HepG2 (cell line): Measurements from ENCODE around the gene BAMBI. TPM values are rescaled to one million over a fixed set of nuclear protein-coding genes. Genes with fewer than 3 reads are reported as not detected.
A peak's percentile ranks its signal among the peaks of the same experiment; 100 is the strongest.

Source experiments
- CREBL2 ChIP-seq: sonication (generic); formaldehyde crosslinking; IDR thresholded peaks from 2 replicates; pipeline ENCODE4 v1.8.1; 2023; ENCODE audit warnings: missing genetic modification reagents, mild to moderate bottlenecking, borderline replicate concordance
- DDIT3 ChIP-seq: sonication (generic); formaldehyde crosslinking; IDR thresholded peaks from 2 replicates; pipeline ENCODE4 v1.4.0; 2020; ENCODE audit warnings: mild to moderate bottlenecking, missing genetic modification reagents
- ERF ChIP-seq: IDR thresholded peaks from 2 replicates; pipeline ENCODE4 v1.6.1; 2018; ENCODE audit warnings: missing biosample characterization, missing genetic modification reagents
- GATAD2A ChIP-seq: IDR thresholded peaks from 2 replicates; pipeline ENCODE4 v1.6.1; 2016
- GLI4 ChIP-seq: sonication (generic); formaldehyde crosslinking; IDR thresholded peaks from 2 replicates; pipeline ENCODE4 v1.5.1; 2020; ENCODE audit warnings: missing genetic modification reagents, mild to moderate bottlenecking, moderate library complexity, borderline replicate concordance
- GTF2F1 ChIP-seq: fragments of 150-350 bp; IDR thresholded peaks from 2 replicates; pipeline ENCODE4 v1.6.1; 2014; ENCODE audit warnings: low read length
- KLF11 ChIP-seq: IDR thresholded peaks from 2 replicates; pipeline ENCODE4 v1.6.1; 2016; ENCODE audit warnings: missing compliant biosample characterization
- MAX ChIP-seq: IDR thresholded peaks from 2 replicates; pipeline ENCODE4 v1.6.1; 2012; ENCODE audit warnings: inconsistent platforms
- NCOA5 ChIP-seq: sonication (generic); formaldehyde crosslinking; IDR thresholded peaks from 2 replicates; pipeline ENCODE4 v1.4.0; 2020; ENCODE audit warnings: missing genetic modification reagents
- PAF1 ChIP-seq: IDR thresholded peaks from 2 replicates; pipeline ENCODE4 v1.6.1; 2016; ENCODE audit warnings: missing genetic modification reagents, missing compliant biosample characterization
- PRPF4 ChIP-seq: fragments of 200-400 bp; formaldehyde crosslinking; IDR thresholded peaks from 2 replicates; pipeline ENCODE4 v1.6.1; 2016; ENCODE audit warnings: low read length, low read depth; ENCODE audit not compliant: poor library complexity, severe bottlenecking
- SNAI1 ChIP-seq: sonication (generic); formaldehyde crosslinking; IDR thresholded peaks from 2 replicates; pipeline ENCODE4 v1.5.0; 2020; ENCODE audit warnings: mild to moderate bottlenecking, missing genetic modification reagents, borderline replicate concordance
- TEAD3 ChIP-seq: optimal IDR thresholded peaks from 2 replicates; pipeline ENCODE3; 2016; ENCODE audit warnings: borderline replicate concordance
- THAP7 ChIP-seq: sonication (generic); formaldehyde crosslinking; IDR thresholded peaks from 2 replicates; pipeline ENCODE4 v1.8.1; 2023; ENCODE audit warnings: mild to moderate bottlenecking, missing genetic modification reagents
- TOPORS ChIP-seq: sonication (generic); formaldehyde crosslinking; IDR thresholded peaks from 2 replicates; pipeline ENCODE4 v1.8.0; 2023; ENCODE audit warnings: mild to moderate bottlenecking, missing genetic modification reagents
- ZNF18 ChIP-seq: sonication (generic); formaldehyde crosslinking; IDR thresholded peaks from 2 replicates; pipeline ENCODE4 v1.8.0; 2022; ENCODE audit warnings: mild to moderate bottlenecking, missing genetic modification reagents; ENCODE audit not compliant: insufficient replicate concordance
- ZNF180 ChIP-seq: sonication (generic); formaldehyde crosslinking; IDR thresholded peaks from 2 replicates; pipeline ENCODE4 v1.4.0; 2020; ENCODE audit warnings: low read depth, missing genetic modification reagents, borderline replicate concordance
- ZNF225 ChIP-seq: sonication (generic); formaldehyde crosslinking; IDR thresholded peaks from 2 replicates; pipeline ENCODE4 v1.4.0; 2020; ENCODE audit warnings: mild to moderate bottlenecking, missing genetic modification reagents
- ZNF362 ChIP-seq: sonication (generic); formaldehyde crosslinking; IDR thresholded peaks from 2 replicates; pipeline ENCODE4 v1.4.0; 2020; ENCODE audit warnings: missing genetic modification reagents, mild to moderate bottlenecking, borderline replicate concordance
- ZNF382 ChIP-seq: sonication (generic); formaldehyde crosslinking; IDR thresholded peaks from 2 replicates; pipeline ENCODE4 v1.5.0; 2020; ENCODE audit warnings: missing genetic modification reagents, mild to moderate bottlenecking, borderline replicate concordance
- ZNF512B ChIP-seq: sonication (generic); formaldehyde crosslinking; IDR thresholded peaks from 2 replicates; pipeline ENCODE4 v1.5.1; 2020; ENCODE audit warnings: missing genetic modification reagents, mild to moderate bottlenecking, borderline replicate concordance
- ZNF576 ChIP-seq: sonication (generic); formaldehyde crosslinking; IDR thresholded peaks from 2 replicates; pipeline ENCODE4 v1.4.0; 2020; ENCODE audit warnings: mild to moderate bottlenecking, missing genetic modification reagents
- polyA plus RNA-seq, 8 experiments: library from polyadenylated mRNA; depleted of rRNA in 3 of 8; stranded (reverse) in 7 of 8; unstranded in 1 of 8; fragments of >200 nt; fragmentation: Illumina TruSeq in 4 of 8; extraction: Trizol in 4 of 8; gene quantifications; 2 replicates each; pipeline versions ENCODE4 v1.2.1 to v1.2.3, GENCODE V29; 2011 to 2016; ENCODE audit warnings: low read depth in 4 of 8, missing spikeins in 1 of 8, mixed read lengths in 1 of 8; ENCODE audit not compliant: insufficient read depth in 1 of 8
- total RNA-seq, 5 experiments: library from RNA; depleted of rRNA; stranded (reverse); fragments of >200 nt; fragmentation: Illumina TruSeq; extraction: Trizol; gene quantifications; 2 replicates each; pipeline ENCODE4 v1.2.3, GENCODE V29; 2016; ENCODE audit warnings: low read depth in 1 of 5

BAMBI gene
- total and polyA plus RNA-seq, 2 of the 13 experiments (the other 11 are each of a cell fraction or from before 2014, with no cell fraction given): 12.0 to 23.6 TPM

GRCh38 chr10:28722065-28722803, 44.9 kb downstream of the BAMBI start (continued):
- no peak for TF ChIP-seq ZNF18
- TF ChIP-seq TOPORS (CRISPR knock-in tag): no peak
- peak; percentile 72 for TF ChIP-seq MAX
- TF ChIP-seq CREBL2 (CRISPR knock-in tag): 0 out of 2 replicates have a peak, but pooled peaks have one; percentile 48
- TF ChIP-seq PRPF4: no peak
- no peak for TF ChIP-seq ZNF512B (CRISPR knock-in tag)
- no peak for TF ChIP-seq GLI4
- TF ChIP-seq GATAD2A (CRISPR knock-in tag): peak; percentile 16; the same call in 1 of the 2 replicates
- TF ChIP-seq TEAD3 (CRISPR knock-in tag): no peak
- no peak for TF ChIP-seq ZNF180 (CRISPR knock-in tag)
- no peak for TF ChIP-seq KLF11 (CRISPR knock-in tag)
- TF ChIP-seq ZNF382 (CRISPR knock-in tag): no peak
- TF ChIP-seq PAF1 (CRISPR knock-in tag): no peak
- no peak for TF ChIP-seq NCOA5 (CRISPR knock-in tag)
- TF ChIP-seq DDIT3: no peak
- no peak for TF ChIP-seq ZNF576 (CRISPR knock-in tag)
- no peak for TF ChIP-seq GTF2F1
- no peak for TF ChIP-seq ZNF225 (CRISPR knock-in tag)
- TF ChIP-seq THAP7 (CRISPR knock-in tag): no peak
- TF ChIP-seq ERF (CRISPR knock-in tag): peak; percentile 42; the same call in 1 of the 2 replicates
- TF ChIP-seq ZNF362 (CRISPR knock-in tag): no peak
- no peak for TF ChIP-seq SNAI1 (CRISPR knock-in tag)
